K562 (cell line): ENCODE data around the gene C7orf25. TPM values are rescaled to one million over a fixed set of nuclear protein-coding genes. Genes with fewer than 3 reads are reported as not detected.

Source experiments
- ARHGAP35 ChIP-seq: fragments of 450-650 bp; IDR thresholded peaks from 2 replicates; pipeline ENCODE4 v1.6.1; 2018; ENCODE audit not compliant: partially characterized antibody
- BRD9 ChIP-seq: fragments of 450-650 bp; IDR thresholded peaks from 2 replicates; pipeline ENCODE4 v1.6.1; 2018; ENCODE audit warnings: low read depth; ENCODE audit not compliant: partially characterized antibody
- HOXB6 ChIP-seq: fragments of 250-450 bp; sonication (Bioruptor Pico); IDR thresholded peaks from 2 replicates; pipeline ENCODE4 v1.5.1; 2022; ENCODE audit warnings: mild to moderate bottlenecking, borderline replicate concordance
- KLF16 ChIP-seq: IDR thresholded peaks from 2 replicates; pipeline ENCODE4 v1.6.1; 2016; ENCODE audit warnings: antibody characterized with exemption
- NRF1 ChIP-seq, 2 experiments: fragments of 450-650 bp; IDR thresholded peaks in 1 of 2; conservative IDR thresholded peaks in 1 of 2; 2 replicates each; pipeline ENCODE4 v1.6.1; 2014; ENCODE audit warnings: mild to moderate bottlenecking in 2 of 2
- POLR2H ChIP-seq: IDR thresholded peaks from 2 replicates; pipeline ENCODE4 v1.6.1; 2016; ENCODE audit warnings: missing genetic modification characterization, low read depth, mild to moderate bottlenecking, control low read depth, missing compliant biosample characterization, moderate library complexity
- TAF15 ChIP-seq: fragments of 200-400 bp; formaldehyde crosslinking; IDR thresholded peaks from 2 replicates; pipeline ENCODE4 v1.6.1; 2017; ENCODE audit warnings: mild to moderate bottlenecking, low read depth, low read length, moderate library complexity
- TAL1 ChIP-seq: fragments of 450-650 bp; IDR thresholded peaks from 2 replicates; pipeline ENCODE4 v1.6.1; 2016; ENCODE audit warnings: mild to moderate bottlenecking
- TEAD4 ChIP-seq, 2 experiments: sonication (generic) in 1 of 2; formaldehyde crosslinking in 1 of 2; IDR thresholded peaks; 2 replicates each; pipeline versions ENCODE4 v1.6.1 to v1.8.0; 2012 to 2022; ENCODE audit warnings: borderline replicate concordance in 1 of 2, inconsistent platforms in 1 of 2, low read length in 1 of 2, mild to moderate bottlenecking in 1 of 2, missing genetic modification reagents in 1 of 2
- ZNF239 ChIP-seq: fragments of 250-450 bp; sonication (Bioruptor Pico); IDR thresholded peaks from 2 replicates; pipeline ENCODE4 v1.4.0; 2020; ENCODE audit warnings: mild to moderate bottlenecking
- polyA plus RNA-seq, 8 experiments: library from polyadenylated mRNA; depleted of rRNA in 4 of 8; stranded (reverse) in 5 of 8; unstranded in 3 of 8; fragments of >200 nt; fragmentation: Nextera tagmentation in 2 of 8; fragmentation: Illumina TruSeq in 1 of 8; extraction: Ambion mirVana in 2 of 8; extraction: Trizol in 1 of 8; gene quantifications; 2 replicates each; pipeline versions ENCODE4 v1.2.1 to v1.2.3, GENCODE V29; 2011 to 2014; ENCODE audit warnings: inconsistent platforms in 1 of 8, missing spikeins in 1 of 8
- total RNA-seq, 7 experiments: library from RNA; depleted of rRNA in 6 of 7; stranded (reverse); fragments of >200 nt in 6 of 7; fragmentation: Illumina TruSeq in 2 of 7; extraction: Trizol in 2 of 7; gene quantifications; 2 replicates each; pipeline versions ENCODE4 v1.2.1 to v1.2.3, GENCODE V29; 2011 to 2021; ENCODE audit warnings: low replicate concordance in 1 of 7
- TF ChIP-seq, protein P1 (sequence below): fragments of 200-800 bp; sonication (Bioruptor generic); IDR thresholded peaks from 2 replicates; pipeline ENCODE4 v1.6.1; 2016; ENCODE audit warnings: missing genetic modification characterization, missing compliant biosample characterization

The C7orf25 gene
- total and polyA plus RNA-seq, 9 of the 15 experiments (the other 6 are each of a cell fraction or from before 2014, with no cell fraction given) = 1.2 to 4.7 (median 1.9) TPM

DNA sequence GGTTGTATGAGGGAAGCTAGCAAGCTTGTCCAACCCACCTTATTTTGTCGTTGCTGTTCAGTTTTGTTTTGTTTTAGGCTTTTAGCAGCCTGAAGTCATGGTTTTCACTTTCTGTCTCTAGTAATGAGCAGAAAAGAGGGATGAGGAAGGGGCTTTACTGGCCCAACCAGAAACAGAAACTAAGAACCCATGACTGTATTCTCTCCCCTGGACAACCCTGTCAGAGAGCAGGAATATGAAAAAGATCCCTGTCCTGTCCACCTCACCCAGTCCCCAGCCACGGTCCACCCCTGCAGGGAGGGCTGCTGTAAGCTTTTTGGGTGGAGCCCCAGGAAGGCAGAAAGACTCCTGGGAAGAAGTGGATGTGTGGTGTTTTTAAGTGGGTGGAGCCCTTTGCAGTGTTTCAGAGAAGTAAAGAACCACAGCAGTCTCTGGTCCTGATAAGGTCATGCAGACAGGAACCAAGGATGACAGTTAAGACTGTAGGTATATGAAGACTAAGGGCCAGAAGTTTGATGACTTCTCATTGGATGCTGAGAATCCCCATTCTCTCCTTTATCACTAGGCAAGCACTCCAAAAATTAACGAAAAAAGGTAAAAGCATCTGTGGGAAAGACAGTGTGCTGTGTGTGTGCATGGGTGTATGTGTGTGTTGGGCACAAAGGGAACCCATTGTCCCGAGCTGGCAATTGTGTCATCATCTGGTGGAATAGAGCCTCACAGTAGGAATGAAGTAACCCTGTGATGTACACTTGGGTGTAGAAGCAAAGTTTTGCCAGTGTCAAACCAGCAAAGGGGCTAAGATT lies 34.2 kb upstream of the C7orf25 start (continued):
- TF ChIP-seq POLR2H (tag) (peak; percentile 30; the same call in 1 of the 2 replicates), ZNF239 (peak; percentile 86; the same call in 1 of the 2 replicates), KLF16 (no peak), NRF1 (conservative IDR thresholded peaks at IDR 0.05 in 1 of 2, IDR thresholded peaks at IDR 0.05 in 1 of 2) (0 out of 4 replicates have a peak, but pooled peaks of 1 of the 2 experiments have one; percentile 31), TAL1 (0 out of 2 replicates have a peak, but pooled peaks have one; percentile 32), TAF15 (no peak), BRD9 (peak; percentile 98), HOXB6 (no peak), TEAD4 (IDR thresholded peaks at IDR 0.05; ENCODE audit: low read length) (peak; percentile 58; the same call in 1 of the 2 replicates), TEAD4 (CRISPR knock-in tag; IDR thresholded peaks at IDR 0.05; ENCODE audit: borderline replicate concordance) (no peak), ARHGAP35 (no peak)
- TF ChIP-seq, protein P1, sequence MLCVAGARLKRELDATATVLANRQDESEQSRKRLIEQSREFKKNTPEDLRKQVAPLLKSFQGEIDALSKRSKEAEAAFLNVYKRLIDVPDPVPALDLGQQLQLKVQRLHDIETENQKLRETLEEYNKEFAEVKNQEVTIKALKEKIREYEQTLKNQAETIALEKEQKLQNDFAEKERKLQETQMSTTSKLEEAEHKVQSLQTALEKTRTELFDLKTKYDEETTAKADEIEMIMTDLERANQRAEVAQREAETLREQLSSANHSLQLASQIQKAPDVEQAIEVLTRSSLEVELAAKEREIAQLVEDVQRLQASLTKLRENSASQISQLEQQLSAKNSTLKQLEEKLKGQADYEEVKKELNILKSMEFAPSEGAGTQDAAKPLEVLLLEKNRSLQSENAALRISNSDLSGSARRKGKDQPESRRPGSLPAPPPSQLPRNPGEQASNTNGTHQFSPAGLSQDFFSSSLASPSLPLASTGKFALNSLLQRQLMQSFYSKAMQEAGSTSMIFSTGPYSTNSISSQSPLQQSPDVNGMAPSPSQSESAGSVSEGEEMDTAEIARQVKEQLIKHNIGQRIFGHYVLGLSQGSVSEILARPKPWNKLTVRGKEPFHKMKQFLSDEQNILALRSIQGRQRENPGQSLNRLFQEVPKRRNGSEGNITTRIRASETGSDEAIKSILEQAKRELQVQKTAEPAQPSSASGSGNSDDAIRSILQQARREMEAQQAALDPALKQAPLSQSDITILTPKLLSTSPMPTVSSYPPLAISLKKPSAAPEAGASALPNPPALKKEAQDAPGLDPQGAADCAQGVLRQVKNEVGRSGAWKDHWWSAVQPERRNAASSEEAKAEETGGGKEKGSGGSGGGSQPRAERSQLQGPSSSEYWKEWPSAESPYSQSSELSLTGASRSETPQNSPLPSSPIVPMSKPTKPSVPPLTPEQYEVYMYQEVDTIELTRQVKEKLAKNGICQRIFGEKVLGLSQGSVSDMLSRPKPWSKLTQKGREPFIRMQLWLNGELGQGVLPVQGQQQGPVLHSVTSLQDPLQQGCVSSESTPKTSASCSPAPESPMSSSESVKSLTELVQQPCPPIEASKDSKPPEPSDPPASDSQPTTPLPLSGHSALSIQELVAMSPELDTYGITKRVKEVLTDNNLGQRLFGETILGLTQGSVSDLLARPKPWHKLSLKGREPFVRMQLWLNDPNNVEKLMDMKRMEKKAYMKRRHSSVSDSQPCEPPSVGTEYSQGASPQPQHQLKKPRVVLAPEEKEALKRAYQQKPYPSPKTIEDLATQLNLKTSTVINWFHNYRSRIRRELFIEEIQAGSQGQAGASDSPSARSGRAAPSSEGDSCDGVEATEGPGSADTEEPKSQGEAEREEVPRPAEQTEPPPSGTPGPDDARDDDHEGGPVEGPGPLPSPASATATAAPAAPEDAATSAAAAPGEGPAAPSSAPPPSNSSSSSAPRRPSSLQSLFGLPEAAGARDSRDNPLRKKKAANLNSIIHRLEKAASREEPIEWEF = no peak
